Small intestine (tissue), 16 donors: ENCODE data around the gene CAVIN2. TPM values are rescaled to one million over a fixed set of nuclear protein-coding genes. Genes with fewer than 3 reads are reported as not detected.

Experiments used
- DNase-seq, 2 donors: peaks; one replicate each; pipeline versions ENCODE4 v3.0.0 to v3.0.0-alpha.2; 2013
- FAIRE-seq: peaks from 2 replicates; lab custom pipeline; 2012; peaks lifted over from hg19 to GRCh38; lab: Jason Lieb, UNC
- H3K27ac ChIP-seq, 3 donors: one replicate each; pipeline ENCODE4 v1.5.1; 2013; ENCODE audit warnings: low read length in 2 of 3, mild to moderate bottlenecking in 2 of 3, control low read depth in 1 of 3, inconsistent platforms in 1 of 3, low read depth in 1 of 3, moderate library complexity in 1 of 3
- H3K27me3 ChIP-seq, 3 donors: one replicate each; pipeline ENCODE4 v1.6.1; 2013; ENCODE audit warnings: low read length in 3 of 3, inconsistent platforms in 1 of 3; ENCODE audit not compliant: control insufficient read depth in 3 of 3, insufficient read depth in 3 of 3
- H3K36me3 ChIP-seq, 3 donors: one replicate each; pipeline ENCODE4 v1.6.1; 2013; ENCODE audit warnings: low read length in 3 of 3, inconsistent platforms in 1 of 3, low read depth in 1 of 3, mild to moderate bottlenecking in 1 of 3, moderate library complexity in 1 of 3; ENCODE audit not compliant: control insufficient read depth in 3 of 3, insufficient read depth in 2 of 3
- H3K4me1 ChIP-seq, 3 donors: one replicate each; pipeline ENCODE4 v1.6.1; 2013; ENCODE audit warnings: low read length in 2 of 3, inconsistent platforms in 1 of 3, low read depth in 1 of 3, mild to moderate bottlenecking in 1 of 3, moderate library complexity in 1 of 3; ENCODE audit not compliant: control insufficient read depth in 3 of 3, insufficient read depth in 2 of 3
- H3K4me3 ChIP-seq, 3 donors: one replicate each; pipeline ENCODE4 v1.5.1; 2013; ENCODE audit warnings: low read length in 3 of 3, control low read depth in 1 of 3, inconsistent platforms in 1 of 3, low read depth in 1 of 3, mild to moderate bottlenecking in 1 of 3, moderate library complexity in 1 of 3
- H3K9me3 ChIP-seq, 2 donors: one replicate each; pipeline ENCODE4 v1.6.1; 2013; ENCODE audit warnings: low read depth in 1 of 2, low read length in 1 of 2; ENCODE audit not compliant: control insufficient read depth in 2 of 2, insufficient read depth in 1 of 2
- WGBS, 3 donors: extraction: QIAGEN DNeasy Blood & Tissue Kit; methylation state at CpG; one replicate each; pipeline ENCODE4 v1.1.7; 2013; 5-methylcytosine and 5-hydroxymethylcytosine counted together
- long read RNA-seq, 10 donors: transcript quantifications; one replicate each; lab custom pipeline, GENCODE V29; 2026
- polyA plus RNA-seq, 4 donors: library from polyadenylated mRNA; stranded (reverse) in 3 of 4; unstranded in 1 of 4; fragments of 200-250 nt in 3 of 4; fragments of 120-200 nt in 1 of 4; gene quantifications; one replicate each; pipeline versions ENCODE4 v1.2.1 to v1.2.3, GENCODE V29; 2013
- donor health status: healthy with polysubstance abuse.
- donor health status: control.
- donor health status: control.
- donor health status: Bipolar disorder and iron deficiency.
- donor health status: healthy.

CAVIN2 gene, protein sequence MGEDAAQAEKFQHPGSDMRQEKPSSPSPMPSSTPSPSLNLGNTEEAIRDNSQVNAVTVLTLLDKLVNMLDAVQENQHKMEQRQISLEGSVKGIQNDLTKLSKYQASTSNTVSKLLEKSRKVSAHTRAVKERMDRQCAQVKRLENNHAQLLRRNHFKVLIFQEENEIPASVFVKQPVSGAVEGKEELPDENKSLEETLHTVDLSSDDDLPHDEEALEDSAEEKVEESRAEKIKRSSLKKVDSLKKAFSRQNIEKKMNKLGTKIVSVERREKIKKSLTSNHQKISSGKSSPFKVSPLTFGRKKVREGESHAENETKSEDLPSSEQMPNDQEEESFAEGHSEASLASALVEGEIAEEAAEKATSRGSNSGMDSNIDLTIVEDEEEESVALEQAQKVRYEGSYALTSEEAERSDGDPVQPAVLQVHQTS
- polyA plus RNA-seq = 10 to 100 TPM in 2 of 4 donors, 1 to 10 TPM in 1, under 1 TPM in 1; 0.89 to 29.8 (median 10.0) TPM
- long read RNA-seq, donor 1 = 0 reads
- long read RNA-seq, donor 2, partial matches to known transcripts = 0 of 3 reads
- long read RNA-seq, donor 2, other reads (novel, unspliced or antisense) = 0 of 3 reads
- long read RNA-seq, donor 3, transcript CAVIN2-201 (2 exons, 3,229 nt) = major isoform, 12 of 12 reads
- long read RNA-seq, donor 3, partial matches to known transcripts = 0 of 12 reads
- long read RNA-seq, donor 3, other reads (novel, unspliced or antisense) = 0 of 12 reads
- long read RNA-seq, donor 4 = 0 reads
- long read RNA-seq, donor 5, partial matches to known transcripts = 0 of 2 reads
- long read RNA-seq, donor 5, other reads (novel, unspliced or antisense) = 0 of 2 reads
- long read RNA-seq, donor 6, transcript CAVIN2-201 (2 exons, 3,229 nt) = major isoform, 13 of 24 reads
- long read RNA-seq, donor 6, partial matches to known transcripts = 11 of 24 reads
- long read RNA-seq, donor 6, other reads (novel, unspliced or antisense) = 0 of 24 reads
- long read RNA-seq, donor 7 = 0 reads
- long read RNA-seq, donor 8, partial matches to known transcripts = 0 of 3 reads
- long read RNA-seq, donor 8, other reads (novel, unspliced or antisense) = 0 of 3 reads
- long read RNA-seq, donor 9, partial matches to known transcripts = 0 of 2 reads
- long read RNA-seq, donor 9, other reads (novel, unspliced or antisense) = 0 of 2 reads
- long read RNA-seq, donor 10, transcript CAVIN2-201 (2 exons, 3,229 nt) = major isoform, 26 of 26 reads
- long read RNA-seq, donor 10, partial matches to known transcripts = 0 of 26 reads
- long read RNA-seq, donor 10, other reads (novel, unspliced or antisense) = 0 of 26 reads

DNA sequence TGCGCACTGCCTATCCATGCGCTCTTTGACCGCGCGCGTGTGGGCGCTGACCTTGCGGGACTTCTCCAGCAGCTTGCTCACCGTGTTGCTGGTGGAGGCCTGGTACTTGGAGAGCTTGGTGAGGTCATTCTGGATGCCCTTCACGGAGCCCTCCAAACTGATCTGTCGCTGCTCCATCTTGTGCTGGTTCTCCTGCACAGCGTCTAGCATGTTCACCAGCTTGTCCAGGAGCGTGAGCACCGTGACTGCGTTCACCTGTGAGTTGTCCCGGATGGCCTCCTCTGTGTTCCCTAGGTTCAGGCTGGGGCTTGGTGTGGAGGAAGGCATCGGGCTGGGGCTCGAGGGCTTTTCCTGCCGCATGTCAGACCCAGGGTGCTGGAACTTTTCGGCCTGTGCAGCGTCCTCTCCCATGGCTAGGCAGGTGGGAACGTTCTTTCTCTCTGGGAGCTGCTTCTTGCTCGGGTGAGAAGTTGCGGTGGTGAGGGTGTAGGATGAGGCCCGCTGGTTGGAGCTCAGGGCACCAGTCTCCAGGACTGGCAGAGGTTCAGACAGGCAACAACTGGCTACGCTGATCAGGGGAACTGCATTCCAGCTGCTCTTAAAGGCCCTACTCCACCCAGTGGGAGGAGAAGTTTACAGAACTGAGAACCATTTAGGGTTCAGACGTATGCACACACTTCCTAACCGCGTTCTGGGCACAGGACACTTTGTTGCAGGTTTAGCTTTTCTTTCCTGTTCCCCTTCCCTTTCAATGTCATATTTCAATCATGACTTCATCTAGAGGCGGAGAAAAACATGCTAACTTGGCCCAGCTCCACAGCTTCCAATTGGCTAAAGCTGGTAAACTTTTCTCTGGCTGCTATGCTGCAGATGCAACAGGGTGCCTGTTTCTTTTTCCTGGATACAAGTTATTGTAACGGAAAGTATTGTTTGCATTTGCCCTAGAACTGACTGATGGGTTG lies at the start of gene CAVIN2:
Gene CAVIN2, minus strand, starts transcription at position 574 of the 962 bp plus-strand sequence. Its CDS starts 163 bp downstream, at position 411.
- H3K9me3 ChIP-seq = no peaks in the 10 kb centered on the region
- FAIRE-seq (no peak), DNase-seq (peak; percentile 27 to 39)
- peak within 1 kb of the TSS in 2 of 3 donors; percentile 4 to 40 for H3K4me3 ChIP-seq
- peak within 1 kb of the TSS in 2 of 3 donors; percentile 56 to 86 for H3K27ac ChIP-seq
- no peaks in the 10 kb centered on the region for H3K36me3 ChIP-seq
- H3K27me3 ChIP-seq = no peaks in the 10 kb centered on the region
- no peaks in the 10 kb centered on the region for H3K4me1 ChIP-seq
- 40 to 57% (median 46%) methylated on average over 31 of the region's 31 CpGs for WGBS, 3 donors

DNA sequence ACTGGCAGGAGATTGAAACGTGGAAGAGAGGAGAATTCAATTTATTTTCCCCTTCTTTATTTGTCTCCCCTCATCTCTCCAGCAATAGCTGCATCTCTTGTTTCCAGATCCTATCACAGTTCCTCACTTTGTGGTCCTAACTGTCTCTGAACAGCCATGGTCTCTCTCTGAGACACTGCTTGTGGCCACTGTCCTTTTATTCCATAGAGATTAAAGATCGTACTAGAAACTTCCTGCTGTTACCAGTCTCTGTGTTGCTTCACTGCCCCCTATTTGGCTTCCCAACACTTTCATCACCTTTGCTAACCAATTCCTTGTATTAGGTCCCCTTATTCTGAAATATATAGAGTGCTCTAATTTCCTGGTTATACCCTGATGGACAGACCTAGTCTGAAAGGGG lies 48.9 kb upstream of the CAVIN2 start:
- no peak for FAIRE-seq
- H3K9me3 ChIP-seq = no peaks in the 10 kb centered on the region
- H3K4me1 ChIP-seq = peaks cover 0 to 5% (median 0%) of the 10 kb centered on the region in 3 donors
- no peak overlapping the region for H3K4me3 ChIP-seq
- H3K36me3 ChIP-seq = no peaks in the 10 kb centered on the region
- no peak overlapping the region for H3K27ac ChIP-seq
- no peaks in the 10 kb centered on the region for H3K27me3 ChIP-seq
- DNase-seq = no peak
- WGBS, 3 donors = 55 to 71% (median 61%) methylated on average over 2 of the region's 2 CpGs

DNA sequence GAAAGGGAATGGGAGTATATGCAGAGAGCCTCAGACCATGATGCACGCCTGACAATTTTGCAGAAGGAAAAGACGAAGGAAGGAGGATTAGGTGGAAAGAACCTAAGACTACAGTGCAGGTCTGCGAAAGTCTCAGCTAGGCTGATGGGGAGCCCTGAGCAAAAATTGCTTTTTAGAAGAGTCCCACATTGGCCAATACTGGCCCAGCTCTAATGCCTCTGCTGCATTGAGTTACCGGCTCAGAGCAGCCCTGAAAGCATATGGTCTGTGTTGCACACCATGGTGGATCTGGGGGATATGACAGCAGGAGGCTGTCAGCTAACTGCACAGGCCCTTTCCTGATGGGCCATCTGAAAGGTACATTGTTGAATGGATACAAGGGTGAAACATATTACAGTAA lies 48.3 kb upstream of the CAVIN2 start:
- DNase-seq (no peak), FAIRE-seq (no peak)
- H3K4me1 ChIP-seq = peaks cover 0 to 5% (median 0%) of the 10 kb centered on the region in 3 donors
- no peaks in the 10 kb centered on the region for H3K36me3 ChIP-seq
- no peaks in the 10 kb centered on the region for H3K27me3 ChIP-seq
- H3K9me3 ChIP-seq = no peaks in the 10 kb centered on the region
- WGBS, 3 donors = 94 to 100% (median 96%) methylated on average over 4 of the region's 4 CpGs
- H3K27ac ChIP-seq = no peak overlapping the region
- no peak overlapping the region for H3K4me3 ChIP-seq

DNA sequence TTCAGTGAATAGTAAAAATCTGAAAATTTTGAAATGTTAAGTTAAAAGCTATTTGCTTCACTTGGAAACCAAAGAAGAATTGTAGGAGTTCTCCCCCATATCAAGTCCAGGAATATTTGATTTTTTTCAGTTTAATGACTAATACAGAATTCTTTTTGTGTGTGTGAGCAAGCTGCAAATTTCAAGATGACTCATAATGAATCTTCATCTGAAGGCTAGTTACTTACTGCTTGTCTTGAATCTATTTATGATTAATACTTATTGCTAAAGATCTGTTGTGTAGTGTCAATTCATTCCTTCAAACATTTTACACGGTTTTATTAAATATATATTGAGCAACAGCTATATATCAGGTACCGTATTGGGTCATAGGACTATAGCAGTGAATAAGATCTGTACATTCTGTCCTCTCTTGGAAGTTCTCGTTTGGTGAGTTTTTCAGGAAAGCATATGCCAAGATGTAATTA lies 47.8 kb upstream of the CAVIN2 start:
- Histone ChIP-seq H3K27me3 (no peaks in the 10 kb centered on the region), H3K36me3 (no peaks in the 10 kb centered on the region), H3K27ac (no peak overlapping the region), H3K4me1 (peaks cover 0 to 5% (median 0%) of the 10 kb centered on the region in 3 donors), H3K9me3 (no peaks in the 10 kb centered on the region), H3K4me3 (no peak overlapping the region)
- DNase-seq (no peak), FAIRE-seq (no peak)
- WGBS, 3 donors = 40 to 53% (median 41%) methylated on average over 3 of the region's 3 CpGs

DNA sequence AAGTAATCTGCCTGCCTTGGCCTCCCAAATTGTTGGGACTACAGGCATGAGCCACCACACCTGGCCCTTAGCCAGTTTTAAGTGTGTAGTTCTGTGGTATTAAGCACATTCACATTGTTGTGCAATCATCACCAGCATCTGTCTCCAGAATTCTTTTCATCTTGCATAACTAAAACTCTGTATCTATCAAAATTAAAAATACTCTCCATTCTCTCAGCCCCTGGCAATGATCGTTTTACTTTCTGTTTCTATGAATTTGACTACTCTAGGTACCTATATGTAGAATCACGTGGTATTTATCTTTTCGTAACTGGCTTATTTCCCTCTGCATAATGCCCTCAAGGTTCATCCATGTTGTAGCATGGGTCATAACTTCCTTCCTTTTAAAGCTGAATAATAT lies 45.5 kb upstream of the CAVIN2 start:
- no peaks in the 10 kb centered on the region for H3K36me3 ChIP-seq
- FAIRE-seq = no peak
- H3K4me1 ChIP-seq = no peaks in the 10 kb centered on the region
- DNase-seq = no peak
- no peak overlapping the region for H3K4me3 ChIP-seq
- no peak overlapping the region for H3K27ac ChIP-seq
- no peaks in the 10 kb centered on the region for H3K27me3 ChIP-seq
- no peaks in the 10 kb centered on the region for H3K9me3 ChIP-seq
- 72 to 81% (median 76%) methylated on average over 3 of the region's 3 CpGs for WGBS, 3 donors

DNA sequence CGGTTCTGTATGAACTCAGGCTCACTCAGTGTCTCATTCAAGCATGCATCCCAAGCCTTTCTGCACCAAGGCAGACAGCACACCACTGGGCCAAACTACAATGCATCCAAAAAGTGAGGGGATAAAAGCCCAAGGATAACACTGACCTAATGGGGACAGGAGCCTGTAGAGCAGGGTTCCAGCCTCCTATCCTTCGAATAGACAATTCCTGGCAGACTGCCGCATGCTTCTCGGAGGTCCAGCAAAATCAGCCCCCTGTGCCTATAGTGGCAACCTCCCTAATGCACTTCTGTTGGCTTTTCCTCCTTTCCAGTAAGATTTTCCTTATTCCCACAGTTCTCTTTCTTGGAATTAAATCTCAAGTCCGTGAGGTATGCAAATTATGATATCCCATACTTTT lies 44.8 kb upstream of the CAVIN2 start:
- Histone ChIP-seq H3K27ac (no peak overlapping the region), H3K9me3 (no peaks in the 10 kb centered on the region), H3K4me3 (no peak overlapping the region), H3K27me3 (no peaks in the 10 kb centered on the region), H3K4me1 (no peaks in the 10 kb centered on the region), H3K36me3 (no peaks in the 10 kb centered on the region)
- DNase-seq = no peak
- WGBS, 3 donors = 89 to 92% (median 90%) methylated on average over 5 of the region's 5 CpGs
- no peak for FAIRE-seq

DNA sequence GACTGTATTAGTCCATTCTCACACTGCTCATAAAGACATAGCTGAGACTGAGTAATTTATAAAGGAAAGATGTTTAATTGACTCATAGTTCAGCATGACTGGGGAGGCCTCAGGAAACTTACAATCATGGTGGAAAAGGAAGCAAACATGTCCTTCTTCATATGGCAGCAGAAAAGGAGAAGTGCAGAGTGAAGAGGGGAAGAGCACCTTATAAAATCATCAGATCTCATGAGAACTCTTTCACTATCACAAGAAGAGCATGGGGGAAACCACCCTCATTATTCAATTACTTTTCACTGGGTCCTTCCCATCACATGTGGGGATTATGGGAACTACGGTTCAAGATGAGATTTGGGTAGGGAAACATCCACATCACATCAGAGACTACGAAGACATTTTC lies 43.0 kb upstream of the CAVIN2 start:
- Histone ChIP-seq H3K36me3 (no peaks in the 10 kb centered on the region), H3K27me3 (no peaks in the 10 kb centered on the region), H3K4me3 (no peak overlapping the region), H3K27ac (no peak overlapping the region), H3K9me3 (no peaks in the 10 kb centered on the region), H3K4me1 (peaks cover 0 to 6% (median 3%) of the 10 kb centered on the region in 3 donors)
- FAIRE-seq (no peak), DNase-seq (no peak)
- 83 to 90% (median 88%) methylated on average over 2 of the region's 2 CpGs for WGBS, 3 donors
